ENCODE results near the gene TNN. TPM values are rescaled to one million over a fixed set of nuclear protein-coding genes. Genes with fewer than 3 reads are reported as not detected.

The TNN gene
- total and polyA plus RNA-seq, 2 experiments from 2014 or later = 0.18 to 0.31 TPM

DNA sequence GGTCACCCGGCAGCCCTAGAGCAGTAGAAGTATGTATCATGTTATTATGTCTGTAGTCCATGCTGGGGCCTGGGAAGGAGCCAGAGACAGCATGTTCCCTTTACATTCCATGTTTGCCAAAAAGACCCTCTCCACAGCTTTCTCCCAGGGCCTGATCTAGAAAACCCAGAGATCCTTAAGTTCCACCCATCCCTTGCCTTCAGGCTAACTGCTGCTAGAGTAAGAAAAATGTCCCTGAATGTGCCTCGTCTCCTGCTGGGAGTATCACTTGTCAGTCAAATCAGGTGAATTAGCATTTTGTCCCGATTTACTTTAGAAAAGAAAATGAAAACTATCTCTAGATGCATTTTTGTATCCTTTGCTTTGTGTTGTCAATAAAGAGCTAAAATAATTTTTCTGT is 31.2 kb upstream of the TNN start:
- Histone ChIP-seq H4K20me1 (replicated peaks; ENCODE audit: insufficient read depth) (no peaks in the 10 kb centered on the region), H3K27ac (ENCODE audit: low read depth) (no peak overlapping the region), H3K9me2 (ENCODE audit: insufficient read depth) (no peaks in the 10 kb centered on the region), H3K4me1 (ENCODE audit: insufficient read depth) (peaks cover 17% of the 10 kb centered on the region), H3K36me3 (ENCODE audit: insufficient read depth) (no peaks in the 10 kb centered on the region), H3K4me2 (peak overlapping the region; percentile 50; the same call in 1 of the 2 replicates), H3K27me3 (ENCODE audit: insufficient read depth) (no peaks in the 10 kb centered on the region), H3K79me2 (replicated peaks; ENCODE audit: insufficient read depth) (no peaks in the 10 kb centered on the region), H3K4me3 (no peak overlapping the region), H3F3A (replicated peaks; ENCODE audit: low read depth) (no peaks in the 10 kb centered on the region), H2AFZ (peak overlapping the region; percentile 94; the same call in 1 of the 2 replicates)
- peak; percentile 55 for ATAC-seq
- Mint-ChIP-seq H3K9me3 (no peaks in the 10 kb centered on the region), H3K36me3 (ENCODE audit: low read depth) (no peaks in the 10 kb centered on the region), H3K4me1 (peaks cover 23% of the 10 kb centered on the region), H3K27me3 (ENCODE audit: insufficient read depth, low read depth, poor library complexity) (peaks cover 1% of the 10 kb centered on the region), H3K27ac (no peak overlapping the region), H3K4me3 (peak overlapping the region; percentile 15; the same call in 2 of the 3 replicates)
- peak; percentile 7 for DNase-seq (ENCODE audit: low spot score)
- no peak for TF ChIP-seq ZNF114 (CRISPR knock-in tag; IDR thresholded peaks at IDR 0.05)
- TF ChIP-seq, protein P1, sequence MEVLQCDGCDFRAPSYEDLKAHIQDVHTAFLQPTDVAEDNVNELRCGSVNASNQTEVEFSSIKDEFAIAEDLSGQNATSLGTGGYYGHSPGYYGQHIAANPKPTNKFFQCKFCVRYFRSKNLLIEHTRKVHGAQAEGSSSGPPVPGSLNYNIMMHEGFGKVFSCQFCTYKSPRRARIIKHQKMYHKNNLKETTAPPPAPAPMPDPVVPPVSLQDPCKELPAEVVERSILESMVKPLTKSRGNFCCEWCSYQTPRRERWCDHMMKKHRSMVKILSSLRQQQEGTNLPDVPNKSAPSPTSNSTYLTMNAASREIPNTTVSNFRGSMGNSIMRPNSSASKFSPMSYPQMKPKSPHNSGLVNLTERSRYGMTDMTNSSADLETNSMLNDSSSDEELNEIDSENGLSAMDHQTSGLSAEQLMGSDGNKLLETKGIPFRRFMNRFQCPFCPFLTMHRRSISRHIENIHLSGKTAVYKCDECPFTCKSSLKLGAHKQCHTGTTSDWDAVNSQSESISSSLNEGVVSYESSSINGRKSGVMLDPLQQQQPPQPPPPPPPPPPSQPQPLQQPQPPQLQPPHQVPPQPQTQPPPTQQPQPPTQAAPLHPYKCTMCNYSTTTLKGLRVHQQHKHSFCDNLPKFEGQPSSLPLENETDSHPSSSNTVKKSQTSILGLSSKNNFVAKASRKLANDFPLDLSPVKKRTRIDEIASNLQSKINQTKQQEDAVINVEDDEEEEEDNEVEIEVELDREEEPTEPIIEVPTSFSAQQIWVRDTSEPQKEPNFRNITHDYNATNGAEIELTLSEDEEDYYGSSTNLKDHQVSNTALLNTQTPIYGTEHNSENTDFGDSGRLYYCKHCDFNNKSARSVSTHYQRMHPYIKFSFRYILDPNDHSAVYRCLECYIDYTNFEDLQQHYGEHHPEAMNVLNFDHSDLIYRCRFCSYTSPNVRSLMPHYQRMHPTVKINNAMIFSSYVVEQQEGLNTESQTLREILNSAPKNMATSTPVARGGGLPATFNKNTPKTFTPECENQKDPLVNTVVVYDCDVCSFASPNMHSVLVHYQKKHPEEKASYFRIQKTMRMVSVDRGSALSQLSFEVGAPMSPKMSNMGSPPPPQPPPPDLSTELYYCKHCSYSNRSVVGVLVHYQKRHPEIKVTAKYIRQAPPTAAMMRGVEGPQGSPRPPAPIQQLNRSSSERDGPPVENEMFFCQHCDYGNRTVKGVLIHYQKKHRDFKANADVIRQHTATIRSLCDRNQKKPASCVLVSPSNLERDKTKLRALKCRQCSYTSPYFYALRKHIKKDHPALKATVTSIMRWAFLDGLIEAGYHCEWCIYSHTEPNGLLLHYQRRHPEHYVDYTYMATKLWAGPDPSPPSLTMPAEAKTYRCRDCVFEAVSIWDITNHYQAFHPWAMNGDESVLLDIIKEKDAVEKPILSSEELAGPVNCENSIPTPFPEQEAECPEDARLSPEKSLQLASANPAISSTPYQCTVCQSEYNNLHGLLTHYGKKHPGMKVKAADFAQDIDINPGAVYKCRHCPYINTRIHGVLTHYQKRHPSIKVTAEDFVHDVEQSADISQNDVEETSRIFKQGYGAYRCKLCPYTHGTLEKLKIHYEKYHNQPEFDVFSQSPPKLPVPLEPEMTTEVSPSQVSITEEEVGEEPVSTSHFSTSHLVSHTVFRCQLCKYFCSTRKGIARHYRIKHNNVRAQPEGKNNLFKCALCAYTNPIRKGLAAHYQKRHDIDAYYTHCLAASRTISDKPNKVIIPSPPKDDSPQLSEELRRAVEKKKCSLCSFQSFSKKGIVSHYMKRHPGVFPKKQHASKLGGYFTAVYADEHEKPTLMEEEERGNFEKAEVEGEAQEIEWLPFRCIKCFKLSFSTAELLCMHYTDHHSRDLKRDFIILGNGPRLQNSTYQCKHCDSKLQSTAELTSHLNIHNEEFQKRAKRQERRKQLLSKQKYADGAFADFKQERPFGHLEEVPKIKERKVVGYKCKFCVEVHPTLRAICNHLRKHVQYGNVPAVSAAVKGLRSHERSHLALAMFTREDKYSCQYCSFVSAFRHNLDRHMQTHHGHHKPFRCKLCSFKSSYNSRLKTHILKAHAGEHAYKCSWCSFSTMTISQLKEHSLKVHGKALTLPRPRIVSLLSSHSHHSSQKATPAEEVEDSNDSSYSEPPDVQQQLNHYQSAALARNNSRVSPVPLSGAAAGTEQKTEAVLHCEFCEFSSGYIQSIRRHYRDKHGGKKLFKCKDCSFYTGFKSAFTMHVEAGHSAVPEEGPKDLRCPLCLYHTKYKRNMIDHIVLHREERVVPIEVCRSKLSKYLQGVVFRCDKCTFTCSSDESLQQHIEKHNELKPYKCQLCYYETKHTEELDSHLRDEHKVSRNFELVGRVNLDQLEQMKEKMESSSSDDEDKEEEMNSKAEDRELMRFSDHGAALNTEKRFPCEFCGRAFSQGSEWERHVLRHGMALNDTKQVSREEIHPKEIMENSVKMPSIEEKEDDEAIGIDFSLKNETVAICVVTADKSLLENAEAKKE (CRISPR knock-in tag; IDR thresholded peaks at IDR 0.05) = peak; percentile 21; the same call in 1 of the 2 replicates

DNA sequence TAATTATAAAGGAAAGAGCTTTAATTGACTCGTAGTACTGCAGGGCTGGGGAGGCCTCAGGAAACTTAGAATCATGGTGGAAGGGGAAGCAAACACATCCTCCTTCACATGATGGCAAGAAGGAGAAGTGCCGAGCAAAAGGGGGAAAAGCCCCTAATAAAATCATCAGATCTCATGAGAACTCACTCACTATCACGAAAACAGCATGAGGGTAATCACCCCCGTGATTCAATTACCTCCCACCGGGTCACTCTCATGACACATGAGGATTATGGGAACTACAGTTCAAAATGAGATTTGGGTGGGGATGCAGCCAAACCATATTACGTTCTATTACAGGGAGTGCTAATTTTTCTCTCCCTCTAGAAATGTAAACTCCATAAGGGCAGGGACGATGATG is 30.2 kb upstream of the TNN start:
- Histone ChIP-seq H3K79me2 (replicated peaks; ENCODE audit: insufficient read depth) (no peaks in the 10 kb centered on the region), H3K4me3 (no peak overlapping the region), H3K4me2 (no peak overlapping the region), H3F3A (replicated peaks; ENCODE audit: low read depth) (no peaks in the 10 kb centered on the region), H2AFZ (no peak overlapping the region), H3K36me3 (ENCODE audit: insufficient read depth) (no peaks in the 10 kb centered on the region), H3K27me3 (ENCODE audit: insufficient read depth) (no peaks in the 10 kb centered on the region), H4K20me1 (replicated peaks; ENCODE audit: insufficient read depth) (no peaks in the 10 kb centered on the region), H3K4me1 (ENCODE audit: insufficient read depth) (peaks cover 17% of the 10 kb centered on the region), H3K9me2 (ENCODE audit: insufficient read depth) (0 out of 2 replicates have a peak, but pooled peaks cover 2% of the 10 kb centered on the region), H3K27ac (ENCODE audit: low read depth) (no peak overlapping the region)
- no peak overlapping the region for H3K4me3 Mint-ChIP-seq
- DNase-seq (ENCODE audit: low spot score) (no peak), ATAC-seq (no peak)
- no peaks in the 10 kb centered on the region for H3K36me3 Mint-ChIP-seq (ENCODE audit: low read depth)
- H3K4me1 Mint-ChIP-seq = peaks cover 23% of the 10 kb centered on the region
- TF ChIP-seq EZH2 (IDR thresholded peaks at IDR 0.05; ENCODE audit: low read depth, unreplicated experiment) (no peak), EZH2phosphoT487 (IDR thresholded peaks at IDR 0.05; ENCODE audit: unreplicated experiment) (no peak), JUNB (IDR thresholded peaks at IDR 0.05; ENCODE audit: unreplicated experiment) (no peak), ZNF114 (CRISPR knock-in tag; IDR thresholded peaks at IDR 0.05) (no peak)
- TF ChIP-seq, protein P2, sequence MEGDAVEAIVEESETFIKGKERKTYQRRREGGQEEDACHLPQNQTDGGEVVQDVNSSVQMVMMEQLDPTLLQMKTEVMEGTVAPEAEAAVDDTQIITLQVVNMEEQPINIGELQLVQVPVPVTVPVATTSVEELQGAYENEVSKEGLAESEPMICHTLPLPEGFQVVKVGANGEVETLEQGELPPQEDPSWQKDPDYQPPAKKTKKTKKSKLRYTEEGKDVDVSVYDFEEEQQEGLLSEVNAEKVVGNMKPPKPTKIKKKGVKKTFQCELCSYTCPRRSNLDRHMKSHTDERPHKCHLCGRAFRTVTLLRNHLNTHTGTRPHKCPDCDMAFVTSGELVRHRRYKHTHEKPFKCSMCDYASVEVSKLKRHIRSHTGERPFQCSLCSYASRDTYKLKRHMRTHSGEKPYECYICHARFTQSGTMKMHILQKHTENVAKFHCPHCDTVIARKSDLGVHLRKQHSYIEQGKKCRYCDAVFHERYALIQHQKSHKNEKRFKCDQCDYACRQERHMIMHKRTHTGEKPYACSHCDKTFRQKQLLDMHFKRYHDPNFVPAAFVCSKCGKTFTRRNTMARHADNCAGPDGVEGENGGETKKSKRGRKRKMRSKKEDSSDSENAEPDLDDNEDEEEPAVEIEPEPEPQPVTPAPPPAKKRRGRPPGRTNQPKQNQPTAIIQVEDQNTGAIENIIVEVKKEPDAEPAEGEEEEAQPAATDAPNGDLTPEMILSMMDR (conservative IDR thresholded peaks at IDR 0.05; ENCODE audit: low read depth in 2 of 2) = no peak
- TF ChIP-seq, protein P3, sequence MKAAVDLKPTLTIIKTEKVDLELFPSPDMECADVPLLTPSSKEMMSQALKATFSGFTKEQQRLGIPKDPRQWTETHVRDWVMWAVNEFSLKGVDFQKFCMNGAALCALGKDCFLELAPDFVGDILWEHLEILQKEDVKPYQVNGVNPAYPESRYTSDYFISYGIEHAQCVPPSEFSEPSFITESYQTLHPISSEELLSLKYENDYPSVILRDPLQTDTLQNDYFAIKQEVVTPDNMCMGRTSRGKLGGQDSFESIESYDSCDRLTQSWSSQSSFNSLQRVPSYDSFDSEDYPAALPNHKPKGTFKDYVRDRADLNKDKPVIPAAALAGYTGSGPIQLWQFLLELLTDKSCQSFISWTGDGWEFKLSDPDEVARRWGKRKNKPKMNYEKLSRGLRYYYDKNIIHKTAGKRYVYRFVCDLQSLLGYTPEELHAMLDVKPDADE (IDR thresholded peaks at IDR 0.05) = no peak
- TF ChIP-seq, protein P4, sequence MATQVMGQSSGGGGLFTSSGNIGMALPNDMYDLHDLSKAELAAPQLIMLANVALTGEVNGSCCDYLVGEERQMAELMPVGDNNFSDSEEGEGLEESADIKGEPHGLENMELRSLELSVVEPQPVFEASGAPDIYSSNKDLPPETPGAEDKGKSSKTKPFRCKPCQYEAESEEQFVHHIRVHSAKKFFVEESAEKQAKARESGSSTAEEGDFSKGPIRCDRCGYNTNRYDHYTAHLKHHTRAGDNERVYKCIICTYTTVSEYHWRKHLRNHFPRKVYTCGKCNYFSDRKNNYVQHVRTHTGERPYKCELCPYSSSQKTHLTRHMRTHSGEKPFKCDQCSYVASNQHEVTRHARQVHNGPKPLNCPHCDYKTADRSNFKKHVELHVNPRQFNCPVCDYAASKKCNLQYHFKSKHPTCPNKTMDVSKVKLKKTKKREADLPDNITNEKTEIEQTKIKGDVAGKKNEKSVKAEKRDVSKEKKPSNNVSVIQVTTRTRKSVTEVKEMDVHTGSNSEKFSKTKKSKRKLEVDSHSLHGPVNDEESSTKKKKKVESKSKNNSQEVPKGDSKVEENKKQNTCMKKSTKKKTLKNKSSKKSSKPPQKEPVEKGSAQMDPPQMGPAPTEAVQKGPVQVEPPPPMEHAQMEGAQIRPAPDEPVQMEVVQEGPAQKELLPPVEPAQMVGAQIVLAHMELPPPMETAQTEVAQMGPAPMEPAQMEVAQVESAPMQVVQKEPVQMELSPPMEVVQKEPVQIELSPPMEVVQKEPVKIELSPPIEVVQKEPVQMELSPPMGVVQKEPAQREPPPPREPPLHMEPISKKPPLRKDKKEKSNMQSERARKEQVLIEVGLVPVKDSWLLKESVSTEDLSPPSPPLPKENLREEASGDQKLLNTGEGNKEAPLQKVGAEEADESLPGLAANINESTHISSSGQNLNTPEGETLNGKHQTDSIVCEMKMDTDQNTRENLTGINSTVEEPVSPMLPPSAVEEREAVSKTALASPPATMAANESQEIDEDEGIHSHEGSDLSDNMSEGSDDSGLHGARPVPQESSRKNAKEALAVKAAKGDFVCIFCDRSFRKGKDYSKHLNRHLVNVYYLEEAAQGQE (IDR thresholded peaks at IDR 0.05; ENCODE audit: unreplicated experiment) = no peak
- peaks cover 1% of the 10 kb centered on the region for H3K27me3 Mint-ChIP-seq (ENCODE audit: insufficient read depth, low read depth, poor library complexity)
- no peaks in the 10 kb centered on the region for H3K9me3 Mint-ChIP-seq
- H3K27ac Mint-ChIP-seq = no peak overlapping the region

Data from GM23338 (cell line).